ENCODE results near the gene VSIR.

Gene VSIR

GRCh38 chr10:71707240-71707789 is 66.0 kb downstream of the VSIR start:
- POLR2A ChIA-PET = interaction anchor here (0.5 kb wide), 1 partner anchor 21 kb away, joined by 5 read pairs; no protein-coding TSS in a partner anchor

GRCh38 chr10:71706216-71707121 is 66.9 kb downstream of the VSIR start:
- TF ChIP-seq CTCF (IDR thresholded peaks at IDR 0.05; ENCODE audit: control extremely low read depth, extremely low read depth, low read depth, missing control alignments) = no peak
- DNase-seq (ENCODE audit: extremely low spot score) = no peak
- ChIA-PET CTCF (interaction anchor here (0.6 to 11.1 kb wide), 19 partner anchors 8 to 389 kb away, joined by 3 to 168 read pairs (median 5); partner anchors contain the start of genes SLC29A3 and VSIR), POLR2A (interaction anchor here (0.5 kb wide), 1 partner anchor 22 kb away, joined by 5 read pairs; no protein-coding TSS in a partner anchor)

More at GRCh38 chr10:71707240-71707789, 66.0 kb downstream of the VSIR start:
- DNase-seq (ENCODE audit: extremely low spot score) = no peak
- CTCF ChIA-PET = interaction anchor here (1.0 to 11.1 kb wide), 31 partner anchors 10 to 403 kb away, joined by 3 to 168 read pairs (median 7); partner anchors contain the start of genes C10orf105, SLC29A3 and VSIR
- TF ChIP-seq CTCF (IDR thresholded peaks at IDR 0.05; ENCODE audit: control extremely low read depth, extremely low read depth, low read depth, missing control alignments) = no peak

- DNase-seq (ENCODE audit: extremely low spot score) = no peak
- no peak for TF ChIP-seq CTCF (IDR thresholded peaks at IDR 0.05; ENCODE audit: control extremely low read depth, extremely low read depth, low read depth, missing control alignments)
- ChIA-PET POLR2A (no interaction called here), CTCF (interaction anchor here (0.6 to 11.1 kb wide), 10 partner anchors 9 to 388 kb away, joined by 3 to 168 read pairs (median 8); partner anchors contain the start of gene SLC29A3)
Observed at GRCh38 chr10:71705582-71705981, 67.7 kb downstream of the VSIR start.

- ChIA-PET CTCF (interaction anchor here (0.8 to 11.1 kb wide), 9 partner anchors 10 to 385 kb away, joined by 3 to 168 read pairs (median 4); partner anchors contain the start of gene SLC29A3), POLR2A (no interaction called here)
- no peak for DNase-seq (ENCODE audit: extremely low spot score)
- TF ChIP-seq CTCF (IDR thresholded peaks at IDR 0.05; ENCODE audit: control extremely low read depth, extremely low read depth, low read depth, missing control alignments) = no peak
Observed at GRCh38 chr10:71704816-71705215, 68.5 kb downstream of the VSIR start.

GRCh38 chr10:71703577-71703976 is 69.7 kb downstream of the VSIR start:
- ChIA-PET CTCF (interaction anchor here (1.3 to 1.6 kb wide), 2 partner anchors 13 to 133 kb away, joined by 3 to 5 read pairs; no protein-coding TSS in a partner anchor), POLR2A (no interaction called here)
- no peak for DNase-seq (ENCODE audit: extremely low spot score)
- TF ChIP-seq CTCF (IDR thresholded peaks at IDR 0.05; ENCODE audit: control extremely low read depth, extremely low read depth, low read depth, missing control alignments) = no peak

- ChIA-PET CTCF (interaction anchor here (0.8 to 1.6 kb wide), 8 partner anchors 8 to 382 kb away, joined by 3 to 5 read pairs (median 4); partner anchors contain the start of genes SLC29A3 and VSIR), POLR2A (no interaction called here)
- no peak for TF ChIP-seq CTCF (IDR thresholded peaks at IDR 0.05; ENCODE audit: control extremely low read depth, extremely low read depth, low read depth, missing control alignments)
- DNase-seq (ENCODE audit: extremely low spot score) = no peak
Observed at GRCh38 chr10:71701496-71702132, 71.7 kb downstream of the VSIR start.

All from GM10248 (cell line).